Ishikawa (cell line): ENCODE results near the gene DMD.

ENCODE experiments used
- CEBPB ChIP-seq: IDR thresholded peaks from 2 replicates; pipeline ENCODE4 v1.6.1; 2012
- CREB1 ChIP-seq: IDR thresholded peaks from 2 replicates; pipeline ENCODE4 v1.6.1; 2012; ENCODE audit warnings: low read depth
- EGR1 ChIP-seq: IDR thresholded peaks from 2 replicates; pipeline ENCODE4 v1.6.1; 2012
- EP300 ChIP-seq: IDR thresholded peaks from 2 replicates; pipeline ENCODE4 v1.6.1; 2012; ENCODE audit warnings: borderline replicate concordance
- FOXM1 ChIP-seq: IDR thresholded peaks from 2 replicates; pipeline ENCODE4 v1.6.1; 2012; ENCODE audit warnings: low read depth, borderline replicate concordance
- MAX ChIP-seq: IDR thresholded peaks from 2 replicates; pipeline ENCODE4 v1.6.1; 2012
- NFIC ChIP-seq: IDR thresholded peaks from 2 replicates; pipeline ENCODE4 v1.6.1; 2012
- RAD21 ChIP-seq: IDR thresholded peaks from 2 replicates; pipeline ENCODE4 v1.6.1; 2012; ENCODE audit warnings: low read depth
- TAF1 ChIP-seq: IDR thresholded peaks from 2 replicates; pipeline ENCODE4 v1.6.1; 2012; ENCODE audit warnings: low read depth, mild to moderate bottlenecking
- TCF12 ChIP-seq: IDR thresholded peaks from 2 replicates; pipeline ENCODE4 v1.6.1; 2012; ENCODE audit warnings: low read depth
- TEAD4 ChIP-seq: IDR thresholded peaks from 2 replicates; pipeline ENCODE4 v1.6.1; 2012
- USF1 ChIP-seq: IDR thresholded peaks from 2 replicates; pipeline ENCODE4 v1.6.1; 2012
- YY1 ChIP-seq: IDR thresholded peaks from 2 replicates; pipeline ENCODE4 v1.6.1; 2012; ENCODE audit warnings: low read depth
- ZBTB7A ChIP-seq: IDR thresholded peaks from 2 replicates; pipeline ENCODE4 v1.6.1; 2012; ENCODE audit warnings: low read depth
- TF ChIP-seq, protein P1 (sequence below): IDR thresholded peaks from 2 replicates; pipeline ENCODE4 v1.6.1; 2012; ENCODE audit warnings: low read depth, mild to moderate bottlenecking

The DMD gene

GRCh38 chrX:31209005-31209628 is 2002.2 kb downstream of the DMD start:
- no peak for TF ChIP-seq NFIC
- no peak for TF ChIP-seq USF1
- TF ChIP-seq, protein P1, sequence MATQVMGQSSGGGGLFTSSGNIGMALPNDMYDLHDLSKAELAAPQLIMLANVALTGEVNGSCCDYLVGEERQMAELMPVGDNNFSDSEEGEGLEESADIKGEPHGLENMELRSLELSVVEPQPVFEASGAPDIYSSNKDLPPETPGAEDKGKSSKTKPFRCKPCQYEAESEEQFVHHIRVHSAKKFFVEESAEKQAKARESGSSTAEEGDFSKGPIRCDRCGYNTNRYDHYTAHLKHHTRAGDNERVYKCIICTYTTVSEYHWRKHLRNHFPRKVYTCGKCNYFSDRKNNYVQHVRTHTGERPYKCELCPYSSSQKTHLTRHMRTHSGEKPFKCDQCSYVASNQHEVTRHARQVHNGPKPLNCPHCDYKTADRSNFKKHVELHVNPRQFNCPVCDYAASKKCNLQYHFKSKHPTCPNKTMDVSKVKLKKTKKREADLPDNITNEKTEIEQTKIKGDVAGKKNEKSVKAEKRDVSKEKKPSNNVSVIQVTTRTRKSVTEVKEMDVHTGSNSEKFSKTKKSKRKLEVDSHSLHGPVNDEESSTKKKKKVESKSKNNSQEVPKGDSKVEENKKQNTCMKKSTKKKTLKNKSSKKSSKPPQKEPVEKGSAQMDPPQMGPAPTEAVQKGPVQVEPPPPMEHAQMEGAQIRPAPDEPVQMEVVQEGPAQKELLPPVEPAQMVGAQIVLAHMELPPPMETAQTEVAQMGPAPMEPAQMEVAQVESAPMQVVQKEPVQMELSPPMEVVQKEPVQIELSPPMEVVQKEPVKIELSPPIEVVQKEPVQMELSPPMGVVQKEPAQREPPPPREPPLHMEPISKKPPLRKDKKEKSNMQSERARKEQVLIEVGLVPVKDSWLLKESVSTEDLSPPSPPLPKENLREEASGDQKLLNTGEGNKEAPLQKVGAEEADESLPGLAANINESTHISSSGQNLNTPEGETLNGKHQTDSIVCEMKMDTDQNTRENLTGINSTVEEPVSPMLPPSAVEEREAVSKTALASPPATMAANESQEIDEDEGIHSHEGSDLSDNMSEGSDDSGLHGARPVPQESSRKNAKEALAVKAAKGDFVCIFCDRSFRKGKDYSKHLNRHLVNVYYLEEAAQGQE, result no peak
- TF ChIP-seq MAX, result no peak
- TF ChIP-seq ZBTB7A, result no peak
- TF ChIP-seq TCF12, result no peak
- TF ChIP-seq TEAD4, result no peak
- no peak for TF ChIP-seq CREB1
- no peak for TF ChIP-seq YY1

- TF ChIP-seq TCF12 (no peak), YY1 (no peak), NFIC (no peak), TAF1 (no peak), EP300 (no peak), CEBPB (no peak), ZBTB7A (no peak), USF1 (no peak), FOXM1 (no peak), EGR1 (no peak), MAX (no peak), TEAD4 (no peak), RAD21 (no peak), CREB1 (no peak)
- TF ChIP-seq, protein P1, result no peak
Measured at GRCh38 chrX:31201503-31201902, 2009.8 kb downstream of the DMD start.

DNA sequence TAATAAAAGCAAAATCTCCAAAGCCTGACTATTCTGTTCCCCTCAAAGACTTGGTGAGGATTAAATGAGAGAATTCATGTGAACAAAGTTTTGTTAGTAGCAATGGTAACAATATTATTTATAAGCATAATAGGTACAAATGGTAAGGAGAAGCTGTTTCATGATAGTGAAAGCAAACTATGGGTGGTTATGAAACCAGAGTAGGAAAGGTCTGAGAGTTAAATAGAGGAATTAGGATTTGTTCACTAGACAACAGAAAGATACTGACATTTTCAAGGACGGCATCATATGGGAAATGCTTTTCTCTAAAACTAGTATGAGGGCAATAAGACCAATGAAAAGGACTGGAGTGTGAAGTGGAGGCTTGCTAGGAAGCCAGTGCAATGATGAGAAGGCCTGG is 2010.9 kb downstream of the DMD start:
- TF ChIP-seq EGR1 (no peak), CREB1 (no peak)
- TF ChIP-seq, protein P1, result no peak

DNA sequence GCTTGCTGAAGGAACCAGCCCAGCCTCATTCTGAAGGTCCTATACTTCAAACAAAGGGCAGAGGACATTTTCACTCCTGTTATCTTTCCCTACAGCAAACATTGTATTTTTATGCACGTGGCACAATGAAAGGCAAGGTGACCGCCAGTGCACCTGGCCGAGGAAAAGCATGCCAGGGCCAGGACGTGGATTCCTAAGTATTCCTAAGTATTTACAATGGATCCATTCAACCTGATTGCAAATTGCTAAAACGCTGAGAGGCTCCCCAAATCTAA is 2011.6 kb downstream of the DMD start:
- TF ChIP-seq TCF12 (no peak), ZBTB7A (no peak), NFIC (no peak), RAD21 (no peak), FOXM1 (no peak), CEBPB (no peak), EP300 (no peak), MAX (no peak), TAF1 (no peak), CREB1 (no peak), YY1 (no peak), TEAD4 (no peak), USF1 (no peak), EGR1 (no peak)
- TF ChIP-seq, protein P1, result no peak
